Transverse colon (tissue), 4 donors: ENCODE measurements around the gene RGS7. TPM values are rescaled to one million over a fixed set of nuclear protein-coding genes. Genes with fewer than 3 reads are reported as not detected.

Experiments
- DNase-seq: peaks from one replicate; pipeline ENCODE4 v3.0.0-alpha.2; 2019
- H3K27ac ChIP-seq, 4 donors: fragments of 200-600 bp; sonication (generic); 2 replicates each; pipeline ENCODE4 v1.5.1; 2016 to 2018; ENCODE audit warnings: inconsistent platforms in 4 of 4
- H3K27me3 ChIP-seq: fragments of 200-600 bp; sonication (generic); 2 replicates; pipeline ENCODE4 v1.5.1; 2017; ENCODE audit warnings: inconsistent platforms
- H3K36me3 ChIP-seq, 4 donors: fragments of 200-600 bp; sonication (generic); 2 replicates each; pipeline ENCODE4 v1.5.1; 2017 to 2019; ENCODE audit warnings: inconsistent platforms in 4 of 4
- H3K4me1 ChIP-seq, 4 donors: fragments of 200-600 bp; sonication (generic); 2 replicates each; pipeline ENCODE4 v1.5.1; 2017 to 2020; ENCODE audit warnings: inconsistent platforms in 4 of 4
- H3K4me3 ChIP-seq, 4 donors: fragments of 200-600 bp; sonication (generic); 1 replicate in 1 of 4; 2 replicates in 3 of 4; pipeline versions ENCODE4 v1.5.1 to v1.6.1; 2017 to 2019; ENCODE audit warnings: inconsistent platforms in 4 of 4
- H3K9me3 ChIP-seq, 2 donors: fragments of 200-600 bp; sonication (generic); 2 replicates each; pipeline ENCODE4 v1.5.1; 2017 to 2019; ENCODE audit warnings: inconsistent platforms in 2 of 2
- CTCF ChIP-seq, 5 experiments: fragments of 200-600 bp in 3 of 5; fragments of 450-650 bp in 2 of 5; sonication (generic) in 3 of 5; IDR thresholded peaks; 1 replicate in 2 of 5; 2 replicates in 3 of 5; pipeline ENCODE4 v1.5.1; 2016 to 2017; ENCODE audit warnings: antibody characterized with exemption in 5 of 5, inconsistent platforms in 3 of 5, mild to moderate bottlenecking in 2 of 5, moderate library complexity in 1 of 5
- EP300 ChIP-seq: sonication (generic); formaldehyde crosslinking; IDR thresholded peaks from one replicate; pipeline ENCODE4 v1.6.1; 2017; ENCODE audit warnings: antibody characterized with exemption, low read depth
- POLR2A ChIP-seq: fragments of 450-650 bp; IDR thresholded peaks from one replicate; pipeline ENCODE4 v1.6.1; 2016; ENCODE audit warnings: antibody characterized with exemption, mild to moderate bottlenecking, moderate library complexity
- POLR2AphosphoS5 ChIP-seq, 3 donors: sonication (generic); formaldehyde crosslinking; IDR thresholded peaks; one replicate each; pipeline ENCODE4 v1.6.1; 2016; ENCODE audit warnings: antibody characterized with exemption in 3 of 3
- WGBS, 2 donors: methylation state at CpG; one replicate each; pipeline ENCODE4 v1.1.5; 2018; ENCODE audit warnings: low coverage in 1 of 2; 5-methylcytosine and 5-hydroxymethylcytosine counted together
- in situ Hi-C, 4 donors: fragments of 200-750 bp; cut with MboI; loops; one replicate each; pipeline versions ENCODE4 v1.15.0 to v1.15.1; 2017; ENCODE audit warnings: low sequenced_read_pairs in 3 of 4, low pct_ligation_motif_present in 1 of 4, low pct_unique_long_range_greater_than_20kb in 1 of 4
- intact Hi-C: fragments of 100-400 bp; cut with DNase I; formaldehyde crosslinking; loops from one replicate; pipeline ENCODE4 v1.15.1; 2023; ENCODE audit warnings: low total_unique reads
- total RNA-seq, 4 donors: library from RNA; depleted of rRNA; stranded (reverse); fragments of >200 nt; gene quantifications; one replicate each; pipeline ENCODE4 v1.1.0, GENCODE V29; 2016

The RGS7 gene
- total RNA-seq, 4 donors from 2014 or later, result 1.5 to 2.0 TPM; not detected in 2

- Histone ChIP-seq H3K4me3 (no peak overlapping the region), H3K36me3 (no peaks in the 10 kb centered on the region), H3K9me3 (no peaks in the 10 kb centered on the region), H3K27me3 (no peaks in the 10 kb centered on the region), H3K4me1 (no peaks in the 10 kb centered on the region), H3K27ac (no peak overlapping the region)
- in situ Hi-C loops (no loop called here), intact Hi-C loops (no loop called here)
- no peak for TF ChIP-seq CTCF (IDR thresholded peaks at IDR 0.05)
- no peak for TF ChIP-seq EP300
- no peak for TF ChIP-seq POLR2A
- no peak for TF ChIP-seq POLR2AphosphoS5 (IDR thresholded peaks at IDR 0.05)
- no peak for DNase-seq
- WGBS, 2 donors, result 57% methylated on average over 2 of the region's 2 CpGs; no CpG with 5 or more reads in 1 of the 2 donors
Observed at GRCh38 chr1:240866724-240867123, 490.3 kb downstream of the RGS7 start.

GRCh38 chr1:240860023-240860422, 497.0 kb downstream of the RGS7 start:
- no peaks in the 10 kb centered on the region for H3K36me3 ChIP-seq
- H3K4me1 ChIP-seq, result no peaks in the 10 kb centered on the region
- no peak for DNase-seq
- intact Hi-C loops, result no loop called here
- H3K9me3 ChIP-seq, result no peaks in the 10 kb centered on the region
- TF ChIP-seq POLR2A, result no peak
- TF ChIP-seq POLR2AphosphoS5 (IDR thresholded peaks at IDR 0.05), result no peak
- TF ChIP-seq CTCF (IDR thresholded peaks at IDR 0.05), result no peak
- TF ChIP-seq EP300, result no peak
- in situ Hi-C loops, result no loop called here
- WGBS, 2 donors, result 80 to 83% methylated on average over 1 to 3 of the region's 3 CpGs
- no peak overlapping the region for H3K4me3 ChIP-seq
- H3K27me3 ChIP-seq, result no peaks in the 10 kb centered on the region
- H3K27ac ChIP-seq, result no peak overlapping the region

GRCh38 chr1:240854367-240854766, 502.6 kb downstream of the RGS7 start:
- Histone ChIP-seq H3K9me3 (no peaks in the 10 kb centered on the region), H3K27ac (no peak overlapping the region), H3K4me1 (no peaks in the 10 kb centered on the region), H3K27me3 (no peaks in the 10 kb centered on the region), H3K4me3 (no peak overlapping the region), H3K36me3 (no peaks in the 10 kb centered on the region)
- DNase-seq, result no peak
- in situ Hi-C loops (no loop called here), intact Hi-C loops (no loop called here)
- TF ChIP-seq EP300 (no peak), POLR2AphosphoS5 (IDR thresholded peaks at IDR 0.05) (no peak), POLR2A (no peak), CTCF (IDR thresholded peaks at IDR 0.05) (no peak)
- 60 to 62% methylated on average over 1 to 6 of the region's 6 CpGs for WGBS, 2 donors

- TF ChIP-seq EP300, result no peak
- TF ChIP-seq CTCF (IDR thresholded peaks at IDR 0.05), result no peak
- TF ChIP-seq POLR2A, result no peak
- no peak for TF ChIP-seq POLR2AphosphoS5 (IDR thresholded peaks at IDR 0.05)
- Histone ChIP-seq H3K36me3 (no peaks in the 10 kb centered on the region), H3K4me1 (no peaks in the 10 kb centered on the region), H3K27ac (no peak overlapping the region), H3K4me3 (no peak overlapping the region), H3K9me3 (no peaks in the 10 kb centered on the region), H3K27me3 (no peaks in the 10 kb centered on the region)
- no peak for DNase-seq
- in situ Hi-C loops (no loop called here), intact Hi-C loops (no loop called here)
- WGBS, 2 donors, result 73 to 82% methylated on average over 2 of the region's 2 CpGs
Observed at GRCh38 chr1:240847325-240847724, 509.7 kb downstream of the RGS7 start.
